Endodermal cell (in vitro differentiated cells): ENCODE results near the gene NOTCH2. TPM values are rescaled to one million over a fixed set of nuclear protein-coding genes. Genes with fewer than 3 reads are reported as not detected.

ENCODE experiments used
- DNase-seq: peaks from one replicate; pipeline ENCODE4 v3.0.0-alpha.2; 2017
- H3K27ac ChIP-seq: 2 replicates; pipeline ENCODE4 v1.5.1; 2013; ENCODE audit warnings: mild to moderate bottlenecking, low read depth, low read length, moderate library complexity
- H3K27me3 ChIP-seq: 2 replicates; pipeline ENCODE4 v1.6.1; 2013; ENCODE audit warnings: mild to moderate bottlenecking, low read length, moderate library complexity; ENCODE audit not compliant: insufficient read depth, control insufficient read depth, poor library complexity, severe bottlenecking
- H3K36me3 ChIP-seq: 2 replicates; pipeline ENCODE4 v1.7.0; 2013; ENCODE audit warnings: mild to moderate bottlenecking, low read length, moderate library complexity; ENCODE audit not compliant: control insufficient read depth, insufficient read depth
- H3K4me1 ChIP-seq: one replicate; pipeline ENCODE4 v1.7.0; 2013; ENCODE audit warnings: low read length; ENCODE audit not compliant: control insufficient read depth, insufficient read depth
- H3K4me3 ChIP-seq: 2 replicates; pipeline ENCODE4 v1.5.1; 2013; ENCODE audit warnings: mild to moderate bottlenecking, low read length, moderate library complexity
- H3K9ac ChIP-seq: 2 replicates; pipeline ENCODE4 v1.6.1; 2013; ENCODE audit warnings: mild to moderate bottlenecking, low read length, moderate library complexity; ENCODE audit not compliant: poor library complexity, severe bottlenecking; ENCODE audit errors: extremely low read depth
- H3K9me3 ChIP-seq: 2 replicates; pipeline ENCODE4 v1.6.1; 2013; ENCODE audit warnings: mild to moderate bottlenecking, low read length, moderate library complexity; ENCODE audit not compliant: control insufficient read depth
- H3K27ac Mint-ChIP-seq: 2 replicates; pipeline ENCODE4 v1.8.0; 2020; ENCODE audit warnings: mixed read lengths
- H3K27me3 Mint-ChIP-seq: 2 replicates; pipeline ENCODE4 v1.8.0; 2021; ENCODE audit warnings: mild to moderate bottlenecking, mixed read lengths; ENCODE audit not compliant: insufficient read depth
- H3K36me3 Mint-ChIP-seq: 2 replicates; pipeline ENCODE4 v1.8.0; 2020; ENCODE audit warnings: low read depth, mixed read lengths
- H3K4me1 Mint-ChIP-seq: 2 replicates; pipeline ENCODE4 v1.8.0; 2020; ENCODE audit warnings: mixed read lengths
- H3K4me3 Mint-ChIP-seq: 2 replicates; pipeline ENCODE4 v1.8.0; 2020; ENCODE audit warnings: mild to moderate bottlenecking, moderate library complexity, mixed read lengths
- H3K9me3 Mint-ChIP-seq: 2 replicates; pipeline ENCODE4 v1.8.0; 2020; ENCODE audit warnings: mild to moderate bottlenecking, mixed read lengths
- CTCF ChIP-seq: fragments of 200-600 bp; sonication (generic); conservative IDR thresholded peaks from 2 replicates; pipeline ENCODE4 v1.5.0; 2021; ENCODE audit warnings: antibody characterized with exemption, mild to moderate bottlenecking
- WGBS, 2 experiments: methylation state at CpG; one replicate each; pipeline versions ENCODE4 v1.1.5 to v1.1.7; 2013; ENCODE audit warnings: missing lambda C conversion rate in 2 of 2, mixed read lengths in 1 of 2; ENCODE audit not compliant: insufficient coverage in 1 of 2, insufficient read length in 1 of 2; 5-methylcytosine and 5-hydroxymethylcytosine counted together
- total RNA-seq, 2 donors: library from RNA; stranded (reverse); fragmentation: NEBNext Ultra II Directional in 1 of 2; extraction: Animal tissue kit (Norgen Biotek cat#: 25700) in 1 of 2; gene quantifications; 2 replicates in 1 of 2; 3 replicates in 1 of 2; pipeline ENCODE4 v1.2.1, GENCODE V29; 2021

The NOTCH2 gene
- total RNA-seq, 2 donors from 2014 or later = 79.0 to 88.3 TPM

- WGBS, 2 experiments = 86 to 93% methylated on average over 1 of the region's 1 CpG
These were observed 199.5 kb downstream of the NOTCH2 start for GRCh38 chr1:119869995-119870394.

GRCh38 chr1:119868176-119868575 lies 201.3 kb downstream of the NOTCH2 start:
- Histone ChIP-seq H3K36me3 (no peaks in the 10 kb centered on the region), H3K9ac (no peak overlapping the region), H3K4me1 (no peaks in the 10 kb centered on the region), H3K27ac (no peak overlapping the region), H3K9me3 (no peaks in the 10 kb centered on the region), H3K27me3 (no peaks in the 10 kb centered on the region), H3K4me3 (no peak overlapping the region)
- no peak overlapping the region for H3K4me3 Mint-ChIP-seq
- no peak overlapping the region for H3K27ac Mint-ChIP-seq
- no peak for TF ChIP-seq CTCF
- DNase-seq = no peak
- no peaks in the 10 kb centered on the region for H3K36me3 Mint-ChIP-seq
- peaks cover 4% of the 10 kb centered on the region for H3K4me1 Mint-ChIP-seq
- no peaks in the 10 kb centered on the region for H3K9me3 Mint-ChIP-seq
- 77 to 82% methylated on average over 1 to 2 of the region's 2 CpGs for WGBS, 2 experiments
- H3K27me3 Mint-ChIP-seq = peaks cover 2% of the 10 kb centered on the region

More at GRCh38 chr1:119869995-119870394, 199.5 kb downstream of the NOTCH2 start:
- Histone ChIP-seq H3K9ac (no peak overlapping the region), H3K27ac (no peak overlapping the region), H3K4me3 (no peak overlapping the region), H3K4me1 (no peaks in the 10 kb centered on the region), H3K27me3 (no peaks in the 10 kb centered on the region), H3K36me3 (no peaks in the 10 kb centered on the region), H3K9me3 (no peaks in the 10 kb centered on the region)
- Mint-ChIP-seq H3K27me3 (peaks cover 5% of the 10 kb centered on the region), H3K36me3 (no peaks in the 10 kb centered on the region), H3K27ac (no peak overlapping the region), H3K4me3 (no peak overlapping the region), H3K9me3 (no peaks in the 10 kb centered on the region), H3K4me1 (peaks cover 4% of the 10 kb centered on the region)
- DNase-seq = no peak
- no peak for TF ChIP-seq CTCF

GRCh38 chr1:119866451-119866850 lies 203.0 kb downstream of the NOTCH2 start:
- no peaks in the 10 kb centered on the region for H3K36me3 Mint-ChIP-seq
- peaks cover 4% of the 10 kb centered on the region for H3K4me1 Mint-ChIP-seq
- DNase-seq = no peak
- Histone ChIP-seq H3K9me3 (no peaks in the 10 kb centered on the region), H3K4me1 (no peaks in the 10 kb centered on the region), H3K27me3 (no peaks in the 10 kb centered on the region), H3K27ac (no peak overlapping the region), H3K4me3 (no peak overlapping the region), H3K9ac (no peak overlapping the region), H3K36me3 (no peaks in the 10 kb centered on the region)
- H3K27me3 Mint-ChIP-seq = peaks cover 3% of the 10 kb centered on the region
- H3K9me3 Mint-ChIP-seq = no peaks in the 10 kb centered on the region
- H3K27ac Mint-ChIP-seq = no peak overlapping the region
- 91 to 100% methylated on average over 2 to 3 of the region's 3 CpGs for WGBS, 2 experiments
- TF ChIP-seq CTCF = no peak
- no peak overlapping the region for H3K4me3 Mint-ChIP-seq
